Loucy (cell line): ENCODE data around the gene CTDSP2.

Source experiments
- CTCF ChIP-seq: fragments of 200-600 bp; sonication (generic); conservative IDR thresholded peaks from 2 replicates; pipeline ENCODE4 v1.5.1; 2014; ENCODE audit warnings: mild to moderate bottlenecking, antibody characterized with exemption, low read length
- EZH2phosphoT487 ChIP-seq: fragments of 200-600 bp; IDR thresholded peaks from 2 replicates; pipeline ENCODE4 v1.6.1; 2018; ENCODE audit warnings: antibody characterized with exemption, mild to moderate bottlenecking, moderate library complexity, borderline replicate concordance

GRCh38 chr12:57802607-57803006 is 43.9 kb downstream of the CTDSP2 start:
- TF ChIP-seq CTCF: no peak
- no peak for TF ChIP-seq EZH2phosphoT487
